Measurements from ENCODE around the gene MRPL52. TPM values are rescaled to one million over a fixed set of nuclear protein-coding genes. Genes with fewer than 3 reads are reported as not detected.

MRPL52 gene
- total and polyA plus RNA-seq, 2 donors (not counting 3 experiments of a cell fraction or from before 2014, with no cell fraction given): 81.1 to 174 TPM

- POLR2A ChIA-PET: no interaction called here
- H3K9me3 ChIP-seq (replicated peaks; ENCODE audit: control insufficient read depth, insufficient read depth, low read length): no peaks in the 10 kb centered on the region
- no TSS peak for BruUV-seq (replicated peaks)
- no peak overlapping the region for H3K4me3 ChIP-seq (replicated peaks in 1 of 3; ENCODE audit: insufficient read depth in 1 of 3, low read depth in 1 of 3, low read length in 3 of 3)
- no peak overlapping the region for H3K4me2 ChIP-seq (ENCODE audit: insufficient read depth, low read length)
- H3K4me1 ChIP-seq (ENCODE audit: control insufficient read depth, extremely low read depth, insufficient read depth, low read length): peaks cover 50% of the 10 kb centered on the region
- no peaks in the 10 kb centered on the region for H3K9me1 ChIP-seq (replicated peaks; ENCODE audit: control insufficient read depth, extremely low read depth, insufficient read depth, low read length)
- FAIRE-seq (no peak), DNase-seq (ENCODE audit: low read depth, low spot score) (no peak)
- no peak overlapping the region for H3K9ac ChIP-seq (replicated peaks; ENCODE audit: extremely low read depth, insufficient read depth, low read length)
- intact Hi-C loops (cut with micrococcal nuclease) (loop anchor here (1.0 to 10.0 kb wide), 4 partner anchors 97 to 264 kb away; partner anchors contain the start of genes CDH24 and RBM23), dilution Hi-C loops (cut with MboI; ENCODE audit: extremely low pct_ligation_motif_present, low sequenced_read_pairs) (no loop called here)
- H2AFZ ChIP-seq (ENCODE audit: low read depth, low read length): no peak overlapping the region
- no peaks in the 10 kb centered on the region for H4K20me1 ChIP-seq (replicated peaks; ENCODE audit: control insufficient read depth, extremely low read depth, insufficient read depth, low read length)
- H3K27ac ChIP-seq (ENCODE audit: insufficient read depth, low read depth, low read length): no peak overlapping the region
- TF ChIP-seq FOS (IDR thresholded peaks at IDR 0.05; ENCODE audit: borderline replicate concordance, insufficient read depth, low read length) (no peak), CTCF (IDR thresholded peaks at IDR 0.05; ENCODE audit: extremely low read depth in 1 of 2, insufficient read depth in 1 of 2, low read depth in 1 of 2, low read length in 2 of 2) (no peak), POLR2A (IDR thresholded peaks at IDR 0.05; ENCODE audit: low read depth, low read length) (no peak), EZH2 (IDR thresholded peaks at IDR 0.05; ENCODE audit: borderline replicate concordance, low read depth, low read length, severe bottlenecking) (no peak), MYC (IDR thresholded peaks at IDR 0.05; ENCODE audit: low read depth, low read length) (no peak), POLR2AphosphoS5 (IDR thresholded peaks at IDR 0.05; ENCODE audit: insufficient read depth, low read depth, low read length) (no peak), GATA2 (IDR thresholded peaks at IDR 0.05; ENCODE audit: insufficient read depth, insufficient read length, low read depth, low read length) (no peak), JUN (IDR thresholded peaks at IDR 0.05; ENCODE audit: borderline replicate concordance, insufficient read depth, insufficient read length, low read depth) (no peak)
- TF ChIP-seq, protein P1, sequence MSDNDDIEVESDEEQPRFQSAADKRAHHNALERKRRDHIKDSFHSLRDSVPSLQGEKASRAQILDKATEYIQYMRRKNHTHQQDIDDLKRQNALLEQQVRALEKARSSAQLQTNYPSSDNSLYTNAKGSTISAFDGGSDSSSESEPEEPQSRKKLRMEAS (IDR thresholded peaks at IDR 0.05; ENCODE audit: insufficient read depth, insufficient read length): no peak
- CTCF ChIA-PET: interaction anchor here (0.9 to 6.9 kb wide), 9 partner anchors 30 to 262 kb away, joined by 3 to 313 read pairs (median 23); partner anchors contain the start of gene PRMT5
- no peaks in the 10 kb centered on the region for H3K36me3 ChIP-seq (ENCODE audit: control insufficient read depth in 2 of 2, extremely low read depth in 1 of 2, insufficient read depth in 2 of 2, low read length in 2 of 2)
- H3K79me2 ChIP-seq (ENCODE audit: control insufficient read depth, insufficient read depth, low read length): no peaks in the 10 kb centered on the region
- H3K27me3 ChIP-seq (ENCODE audit: control insufficient read depth in 2 of 2, insufficient read depth in 2 of 2, low read length in 2 of 2): no peaks in the 10 kb centered on the region
Observed at GRCh38 chr14:22821193-22822015, 8.3 kb upstream of the MRPL52 start.
